Measurements from ENCODE around the gene PLAC1.

The PLAC1 gene

GRCh38 chrX:134658760-134659023, 421 bp upstream of the PLAC1 start:
- H3K4me3 ChIP-seq (ENCODE audit: low read depth, low read length): no peak overlapping the region
- TF ChIP-seq, protein P1, sequence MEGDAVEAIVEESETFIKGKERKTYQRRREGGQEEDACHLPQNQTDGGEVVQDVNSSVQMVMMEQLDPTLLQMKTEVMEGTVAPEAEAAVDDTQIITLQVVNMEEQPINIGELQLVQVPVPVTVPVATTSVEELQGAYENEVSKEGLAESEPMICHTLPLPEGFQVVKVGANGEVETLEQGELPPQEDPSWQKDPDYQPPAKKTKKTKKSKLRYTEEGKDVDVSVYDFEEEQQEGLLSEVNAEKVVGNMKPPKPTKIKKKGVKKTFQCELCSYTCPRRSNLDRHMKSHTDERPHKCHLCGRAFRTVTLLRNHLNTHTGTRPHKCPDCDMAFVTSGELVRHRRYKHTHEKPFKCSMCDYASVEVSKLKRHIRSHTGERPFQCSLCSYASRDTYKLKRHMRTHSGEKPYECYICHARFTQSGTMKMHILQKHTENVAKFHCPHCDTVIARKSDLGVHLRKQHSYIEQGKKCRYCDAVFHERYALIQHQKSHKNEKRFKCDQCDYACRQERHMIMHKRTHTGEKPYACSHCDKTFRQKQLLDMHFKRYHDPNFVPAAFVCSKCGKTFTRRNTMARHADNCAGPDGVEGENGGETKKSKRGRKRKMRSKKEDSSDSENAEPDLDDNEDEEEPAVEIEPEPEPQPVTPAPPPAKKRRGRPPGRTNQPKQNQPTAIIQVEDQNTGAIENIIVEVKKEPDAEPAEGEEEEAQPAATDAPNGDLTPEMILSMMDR (IDR thresholded peaks at IDR 0.05; ENCODE audit: borderline replicate concordance, insufficient read depth, low read depth, low read length): no peak

DNA sequence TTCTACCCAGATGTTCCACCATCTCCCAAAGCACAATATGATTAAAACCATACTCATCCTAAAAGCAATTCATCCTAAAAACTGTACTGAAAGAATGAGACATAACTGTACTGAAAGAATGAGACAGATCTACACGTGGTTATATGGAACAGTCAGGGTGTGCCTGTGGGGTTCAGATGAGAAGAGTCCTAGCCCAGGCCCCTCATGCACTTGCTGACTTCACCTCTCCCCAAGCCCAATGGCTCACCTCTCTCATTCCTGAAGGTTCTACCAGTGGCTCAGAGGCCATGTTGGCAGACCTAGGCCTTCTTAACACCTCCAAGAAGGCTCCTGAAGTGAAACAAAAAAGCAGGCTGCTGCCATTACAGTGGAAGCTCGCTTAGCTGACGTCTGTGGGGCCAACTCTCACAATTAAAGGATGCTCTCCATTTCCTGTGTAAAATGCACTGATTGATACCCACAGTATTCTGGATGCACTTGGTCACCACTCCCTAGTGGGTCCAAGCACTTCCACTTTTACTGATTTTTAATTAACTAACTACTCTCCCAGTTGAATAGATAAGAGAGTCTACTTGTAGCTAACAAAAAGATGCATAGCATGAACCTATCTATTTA, 3.8 kb downstream of the PLAC1 start:
- H3K4me3 ChIP-seq (ENCODE audit: low read depth, low read length): no peak overlapping the region
- TF ChIP-seq, protein P1 (IDR thresholded peaks at IDR 0.05; ENCODE audit: borderline replicate concordance, insufficient read depth, low read depth, low read length): no peak

GRCh38 chrX:134653835-134654234, 4.4 kb downstream of the PLAC1 start:
- TF ChIP-seq, protein P1 (IDR thresholded peaks at IDR 0.05; ENCODE audit: borderline replicate concordance, insufficient read depth, low read depth, low read length): no peak
- no peak overlapping the region for H3K4me3 ChIP-seq (ENCODE audit: low read depth, low read length)

DNA sequence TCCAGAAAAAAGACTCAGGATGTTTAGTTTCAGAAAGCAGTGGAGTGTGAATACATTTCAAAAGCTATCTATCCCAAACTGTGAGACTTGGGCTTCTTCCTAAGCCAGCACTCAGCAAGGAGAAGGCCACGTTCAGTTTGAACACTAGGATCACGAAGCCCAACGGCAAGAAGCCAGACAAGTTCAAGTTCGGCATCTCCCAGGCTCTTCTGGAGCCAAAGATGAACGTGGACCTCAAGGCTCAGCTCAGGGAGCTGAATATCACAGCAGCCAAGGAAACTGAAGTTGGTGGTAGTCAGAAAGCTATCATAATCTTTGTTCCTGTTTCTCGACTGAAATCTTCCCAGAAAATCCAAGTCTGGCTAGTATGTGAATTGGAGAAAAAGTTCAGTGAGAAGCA, 7.6 kb downstream of the PLAC1 start:
- no peak overlapping the region for H3K4me3 ChIP-seq (ENCODE audit: low read depth, low read length)
- TF ChIP-seq, protein P1 (IDR thresholded peaks at IDR 0.05; ENCODE audit: borderline replicate concordance, insufficient read depth, low read depth, low read length): no peak

DNA sequence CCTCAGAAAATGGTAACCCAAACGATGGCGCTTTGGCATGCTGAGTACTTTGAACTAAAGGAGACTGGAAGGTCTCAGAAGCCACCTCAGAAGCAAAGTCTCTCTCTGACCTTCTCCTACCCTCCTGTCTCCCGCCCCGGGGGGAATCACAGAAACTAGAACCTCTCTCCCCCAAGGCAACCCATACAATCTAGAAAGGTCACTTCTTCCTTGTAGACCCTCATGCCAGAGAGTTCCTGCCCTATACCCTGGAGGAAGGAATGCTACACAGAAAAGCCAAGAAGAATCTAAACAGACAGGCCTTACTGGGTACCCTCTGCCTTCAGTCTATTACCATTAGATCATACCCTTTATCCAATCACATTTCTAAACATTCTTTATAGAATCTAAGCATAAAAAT, 8.5 kb downstream of the PLAC1 start:
- H3K4me3 ChIP-seq (ENCODE audit: low read depth, low read length): no peak overlapping the region
- TF ChIP-seq, protein P1 (IDR thresholded peaks at IDR 0.05; ENCODE audit: borderline replicate concordance, insufficient read depth, low read depth, low read length): no peak

GRCh38 chrX:134647477-134647877, 10.8 kb downstream of the PLAC1 start:
- H3K4me3 ChIP-seq (ENCODE audit: low read depth, low read length): no peak overlapping the region
- TF ChIP-seq, protein P1 (IDR thresholded peaks at IDR 0.05; ENCODE audit: borderline replicate concordance, insufficient read depth, low read depth, low read length): no peak

GRCh38 chrX:134646691-134647090, 11.6 kb downstream of the PLAC1 start:
- H3K4me3 ChIP-seq (ENCODE audit: low read depth, low read length): no peak overlapping the region
- TF ChIP-seq, protein P1 (IDR thresholded peaks at IDR 0.05; ENCODE audit: borderline replicate concordance, insufficient read depth, low read depth, low read length): no peak

Measured in GM12875 (cell line).